Smooth muscle cell of the brain vasculature (primary cell): ENCODE data around the gene CCR6.
"Not testable (repeated sequence)": the region's sequence is repeated elsewhere in the genome, so short reads cannot be mapped to it uniquely, and the experiment has no call there.

Source experiments
- DNase-seq: peaks from one replicate; pipeline ENCODE4 v3.0.0-alpha.2; 2012; ENCODE audit warnings: low read depth, low spot score

CCR6 gene

GRCh38 chr6:167141667-167142432 is 19.0 kb downstream of the CCR6 start:
- no peak for DNase-seq

- no peak for DNase-seq
Observed at GRCh38 chr6:167142433-167142761, 19.5 kb downstream of the CCR6 start.

- no peak for DNase-seq
Observed at GRCh38 chr6:167143041-167143440, 20.1 kb downstream of the CCR6 start.

- DNase-seq: no peak
Observed at GRCh38 chr6:167145461-167145860, 22.6 kb downstream of the CCR6 start.

- DNase-seq: no peak
Observed at GRCh38 chr6:167146135-167146534, 23.2 kb downstream of the CCR6 start.

GRCh38 chr6:167146977-167147376 is 24.1 kb downstream of the CCR6 start:
- no peak for DNase-seq

- DNase-seq: no peak
Observed at GRCh38 chr6:167148021-167148420, 25.1 kb downstream of the CCR6 start.

- no peak for DNase-seq
Observed at GRCh38 chr6:167148997-167149396, 26.1 kb downstream of the CCR6 start.

GRCh38 chr6:167150941-167151549 is 28.1 kb downstream of the CCR6 start:
- no peak for DNase-seq

GRCh38 chr6:167151648-167152047 is 28.8 kb downstream of the CCR6 start:
- no peak for DNase-seq

- DNase-seq: no peak
Observed at GRCh38 chr6:167152862-167153261, 30.0 kb downstream of the CCR6 start.

- DNase-seq: no peak
Observed at GRCh38 chr6:167153521-167153959, 30.6 kb downstream of the CCR6 start.

- DNase-seq: no peak
Observed at GRCh38 chr6:167154291-167154690, 31.4 kb downstream of the CCR6 start.

- DNase-seq: no peak
Observed at GRCh38 chr6:167154895-167155294, 32.0 kb downstream of the CCR6 start.

GRCh38 chr6:167157414-167157813 is 34.5 kb downstream of the CCR6 start:
- no peak for DNase-seq

GRCh38 chr6:167157863-167158262 is 35.0 kb downstream of the CCR6 start, which contains the start of gene GPR31:
GPR31 (minus strand) TSS chr6:167157980; CDS start chr6:167157831, 149 bp downstream.
- no peak for DNase-seq

GRCh38 chr6:167161851-167162467 is 39.1 kb downstream of the CCR6 start:
- DNase-seq: no peak

- no peak for DNase-seq
Observed at GRCh38 chr6:167162591-167162990, 39.7 kb downstream of the CCR6 start.

- DNase-seq: no peak
Observed at GRCh38 chr6:167163476-167164011, 40.6 kb downstream of the CCR6 start.

- DNase-seq: no peak
Observed at GRCh38 chr6:167164261-167164660, 41.4 kb downstream of the CCR6 start.

- no peak for DNase-seq
Observed at GRCh38 chr6:167165858-167166471, 43.1 kb downstream of the CCR6 start.

GRCh38 chr6:167167699-167168098 is 44.8 kb downstream of the CCR6 start:
- not testable (repeated sequence) for DNase-seq
